ENCODE measurements around the gene TNFRSF11A.
A peak's percentile ranks its signal among the peaks of the same experiment; 100 is the strongest.

The TNFRSF11A gene

GRCh38 chr18:62324917-62325805 is at the start of gene TNFRSF11A:
Gene TNFRSF11A, plus strand, starts transcription at chr18:62325310. Its CDS starts 43 bp downstream, at chr18:62325353.
- DNase-seq, result peak; percentile 31

DNA sequence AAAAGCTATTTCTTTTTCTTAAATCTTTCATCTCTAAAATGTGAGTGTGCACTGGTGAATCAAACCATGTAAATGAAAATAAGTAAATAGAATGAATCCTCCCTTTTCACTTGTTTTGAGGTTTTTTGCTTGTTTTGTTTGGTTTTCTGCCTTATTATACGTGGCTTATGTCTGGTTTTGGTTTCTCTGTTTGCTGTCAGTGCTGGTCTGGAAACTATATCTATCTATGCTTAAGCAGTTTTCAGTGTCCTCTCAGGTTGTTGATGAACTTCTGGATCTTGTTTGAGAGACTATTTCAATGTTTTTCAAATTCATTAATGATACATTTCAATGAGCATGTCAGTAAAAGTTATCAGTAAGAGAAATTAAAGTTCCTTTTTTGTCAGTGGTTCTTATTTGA is 48.1 kb upstream of the TNFRSF11A start:
- DNase-seq, result no peak

DNA sequence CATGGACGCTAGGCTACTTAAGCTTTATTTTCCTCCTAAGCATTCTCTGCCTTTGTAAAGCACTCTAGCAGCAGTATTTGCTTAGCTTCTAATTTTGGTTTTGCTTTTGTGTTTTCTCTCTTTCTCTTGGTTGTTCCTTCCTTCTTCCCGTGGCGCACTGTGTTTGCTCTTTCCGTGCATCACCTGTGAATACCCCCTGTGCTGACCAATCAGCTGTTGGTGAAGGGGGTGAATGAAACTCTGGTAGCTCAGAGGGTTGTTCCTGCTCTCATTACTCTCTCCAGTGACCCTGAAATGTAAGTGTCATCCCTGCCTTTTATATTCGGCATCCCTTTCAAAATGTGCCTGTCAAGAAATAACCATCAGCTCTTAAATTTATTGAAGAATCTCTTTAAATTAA is 45.5 kb upstream of the TNFRSF11A start:
- no peak for DNase-seq

- no peak for DNase-seq
Observed at GRCh38 chr18:62280058-62280457, 45.1 kb upstream of the TNFRSF11A start.

DNA sequence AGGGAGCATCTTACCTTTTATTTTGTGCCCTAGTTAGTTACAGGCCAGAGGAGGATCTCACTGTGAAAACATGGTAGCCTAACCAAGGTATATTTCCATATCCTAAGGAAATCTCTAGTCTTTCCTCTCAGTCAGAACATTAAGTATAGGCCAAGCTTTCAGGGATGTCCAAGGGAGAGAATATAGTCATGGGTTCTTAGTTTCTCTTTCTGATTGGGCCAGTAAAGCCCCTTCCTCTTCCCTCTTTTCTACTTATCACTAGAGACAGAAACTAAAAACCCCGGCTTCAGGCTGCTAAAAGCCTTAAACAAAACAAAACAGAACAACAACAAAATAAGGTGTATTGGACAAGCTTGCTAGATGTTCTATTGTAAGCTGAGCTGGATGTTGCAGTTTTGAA is 44.3 kb upstream of the TNFRSF11A start:
- DNase-seq, result no peak

DNA sequence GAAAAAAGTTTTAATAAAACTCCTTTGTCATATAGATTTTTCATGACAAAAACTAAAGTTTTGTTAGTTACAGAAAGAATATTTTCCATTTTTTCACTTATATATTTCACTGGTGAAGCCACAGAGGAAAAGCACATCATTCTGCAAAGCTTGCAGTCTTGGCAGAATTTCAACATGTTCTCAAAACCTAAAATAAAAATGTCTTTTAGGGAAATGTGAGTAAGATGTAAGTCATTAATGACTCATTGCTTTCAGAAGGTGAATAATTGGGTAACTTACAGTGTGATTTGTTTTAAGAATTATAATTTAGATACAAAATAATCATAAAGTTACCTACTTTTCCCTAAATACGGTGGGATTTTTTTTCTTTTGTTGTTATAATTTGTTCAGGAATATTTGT is 43.4 kb upstream of the TNFRSF11A start:
- DNase-seq, result peak; percentile 14

DNA sequence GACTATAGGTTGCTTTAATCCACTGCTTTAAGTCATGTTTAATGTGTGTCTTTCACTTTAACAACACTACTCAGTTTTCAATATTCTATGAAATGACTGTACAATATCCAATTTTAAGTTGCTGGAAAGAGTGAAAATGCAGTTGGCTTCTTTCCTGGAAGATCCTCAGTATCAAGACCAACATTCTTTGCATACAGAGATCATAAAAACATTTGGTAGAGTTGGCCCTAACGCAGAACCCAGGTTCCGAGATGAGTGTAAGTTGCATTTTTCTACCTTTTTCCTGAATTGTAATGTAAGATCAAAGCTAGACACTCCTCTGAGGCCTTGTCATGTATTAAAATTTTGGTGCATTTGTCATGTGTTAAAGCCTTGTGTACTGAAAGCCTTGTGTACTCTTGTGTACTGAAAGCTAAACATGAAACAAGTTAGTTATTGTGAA is 42.9 kb upstream of the TNFRSF11A start:
- no peak for DNase-seq

- DNase-seq, result no peak
Observed at GRCh38 chr18:62284637-62285036, 40.5 kb upstream of the TNFRSF11A start.

- no peak for DNase-seq
Observed at GRCh38 chr18:62285281-62285680, 39.8 kb upstream of the TNFRSF11A start.

DNA sequence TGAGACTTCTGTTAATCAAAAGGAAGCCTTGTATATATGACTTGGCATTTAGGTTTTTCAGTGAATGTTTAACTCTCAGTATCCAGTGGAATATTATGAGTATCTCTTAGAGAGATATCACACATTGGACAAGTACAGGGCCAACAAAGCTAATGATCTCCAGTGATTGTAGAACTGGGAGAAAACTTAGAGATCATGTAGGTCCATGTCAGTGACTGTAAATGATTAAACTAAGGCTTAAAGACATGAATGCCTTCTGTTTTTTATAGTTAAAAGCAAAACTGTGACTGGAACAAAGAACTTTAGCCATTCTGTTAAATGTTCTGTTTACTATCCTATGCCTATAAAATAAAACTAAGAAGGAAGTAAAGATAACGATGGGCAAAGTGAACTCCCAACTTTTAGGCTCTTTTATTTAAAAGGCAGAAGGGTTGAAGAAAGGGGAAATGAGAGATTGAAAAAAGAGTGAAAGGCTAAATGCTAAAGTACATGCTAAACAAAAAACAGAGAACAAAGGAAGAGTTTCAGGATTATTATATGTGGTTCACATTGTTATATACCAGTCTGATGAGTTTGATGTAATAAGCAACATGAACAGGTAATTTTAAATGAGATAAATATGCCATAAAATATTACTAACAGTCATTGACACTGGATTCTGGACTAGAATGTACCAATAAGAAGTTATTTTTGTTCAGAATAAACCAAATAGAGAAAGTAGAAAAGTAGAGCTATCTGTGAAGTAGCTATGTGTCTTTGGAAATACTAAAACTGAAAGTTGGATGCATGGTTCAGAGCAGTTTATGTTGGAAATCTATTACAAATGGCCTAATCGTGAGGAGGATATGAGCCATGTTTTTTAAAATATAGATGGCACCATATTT is 37.1 kb upstream of the TNFRSF11A start:
- DNase-seq, result no peak

GRCh38 chr18:62288665-62289008 is 36.5 kb upstream of the TNFRSF11A start:
- DNase-seq, result no peak

- no peak for DNase-seq
Observed at GRCh38 chr18:62289047-62289446, 36.1 kb upstream of the TNFRSF11A start.

- DNase-seq, result no peak
Observed at GRCh38 chr18:62294073-62294472, 31.0 kb upstream of the TNFRSF11A start.

- no peak for DNase-seq
Observed at GRCh38 chr18:62300359-62300963, 24.6 kb upstream of the TNFRSF11A start.

DNA sequence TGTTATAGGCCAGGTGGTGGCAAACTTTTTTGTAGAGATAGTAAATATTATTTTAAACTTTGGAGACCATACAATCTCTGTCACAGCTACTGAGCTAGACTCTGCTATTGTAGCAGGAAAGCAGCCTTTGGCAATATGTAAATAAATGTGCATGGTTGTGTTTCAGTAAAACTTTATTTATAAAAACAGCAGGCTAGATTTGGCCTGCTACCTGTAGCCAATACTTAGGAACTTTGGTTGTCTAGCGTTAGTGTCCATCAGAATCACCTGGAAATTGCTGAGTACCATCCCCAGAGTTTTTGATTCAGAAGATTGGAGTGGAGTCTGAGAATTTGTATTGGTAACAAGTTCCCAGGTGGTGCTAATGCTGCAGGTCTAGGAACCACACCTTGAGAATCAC is 23.8 kb upstream of the TNFRSF11A start:
- no peak for DNase-seq

GRCh38 chr18:62312851-62313250 is 12.3 kb upstream of the TNFRSF11A start:
- DNase-seq, result no peak

DNA sequence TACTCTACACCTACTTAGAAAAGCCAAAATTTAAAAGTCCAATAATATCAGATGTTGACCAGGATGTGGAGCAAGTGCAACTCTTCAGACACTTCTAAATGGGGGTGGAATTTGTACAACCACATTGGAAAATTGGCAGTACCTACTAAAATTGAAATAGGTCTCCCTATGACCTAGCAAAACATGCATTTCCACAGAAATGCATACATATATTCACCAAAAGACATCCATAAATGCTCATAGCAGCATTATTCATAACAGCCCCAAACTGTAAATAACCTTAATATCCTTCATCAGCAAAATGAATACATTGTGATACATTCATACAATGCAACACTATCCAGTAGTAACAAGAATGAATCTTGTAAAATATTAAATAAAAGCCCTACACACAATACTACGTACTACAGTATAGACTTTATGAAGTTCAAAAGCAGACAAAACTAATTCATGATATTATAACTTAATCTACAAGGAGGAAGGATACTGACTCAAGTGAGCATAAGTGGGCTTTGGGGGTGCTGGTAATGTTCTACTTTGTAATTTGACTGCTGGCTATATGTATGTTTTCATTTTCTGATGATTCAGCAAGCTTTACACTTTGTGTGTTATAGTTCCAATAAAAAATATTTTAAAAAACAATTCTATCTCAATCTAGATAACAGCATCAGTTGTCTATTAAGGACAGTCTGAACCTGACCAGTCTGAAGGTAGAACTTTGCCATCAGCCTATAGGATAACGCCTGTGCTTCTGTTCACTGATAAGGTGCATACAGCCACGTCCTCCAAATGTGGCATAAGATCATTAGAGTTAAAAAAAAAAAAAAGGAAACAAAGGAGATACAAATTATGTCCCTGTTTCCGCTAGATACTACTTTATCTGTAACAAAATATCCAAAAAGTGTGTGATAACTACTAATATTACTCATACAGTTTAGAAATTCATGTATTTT is 6.6 kb upstream of the TNFRSF11A start:
- no peak for DNase-seq

- DNase-seq, result no peak
Observed at GRCh38 chr18:62321201-62321600, 3.9 kb upstream of the TNFRSF11A start.

DNA sequence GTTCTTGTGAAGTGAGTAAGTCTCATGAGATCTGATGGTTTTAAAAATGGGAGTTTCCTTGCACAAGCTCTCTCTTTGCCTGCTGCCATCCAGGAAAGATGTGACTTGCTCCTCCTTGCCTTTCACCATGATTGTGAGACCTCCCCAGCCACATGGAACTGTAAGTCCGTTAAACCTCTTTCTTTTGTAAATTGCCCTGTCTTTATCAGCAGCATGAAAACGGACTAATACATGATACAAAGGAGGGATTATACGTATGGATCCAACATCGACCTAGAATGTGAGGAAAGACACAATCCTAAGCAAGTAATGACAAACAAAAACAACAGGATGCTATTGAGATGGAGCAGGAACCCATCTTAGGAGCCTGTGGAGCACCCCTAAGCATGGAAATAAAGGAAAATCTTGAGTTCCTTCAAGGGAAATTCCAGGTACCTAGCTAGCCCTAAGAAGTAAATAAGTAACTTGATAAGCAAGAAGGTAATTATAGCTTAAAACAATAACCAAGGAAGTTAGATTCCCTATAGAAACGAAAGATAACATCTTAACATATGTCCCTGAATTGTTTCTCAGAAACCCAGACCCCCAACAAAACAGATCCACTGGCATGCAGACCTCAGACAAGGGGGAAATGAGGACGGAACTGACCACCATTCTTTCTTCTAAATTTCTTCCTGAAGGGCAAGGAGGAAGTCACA is 1.5 kb upstream of the TNFRSF11A start:
- DNase-seq, result no peak

- DNase-seq, result no peak
Observed at GRCh38 chr18:62324181-62324828, 805 bp upstream of the TNFRSF11A start.

All from NCI-H446 treated with DMSO at 0.1 percent for 48 hours (cell line).